Body of pancreas (tissue), 4 donors: ENCODE measurements around the gene TEX48. TPM values are rescaled to one million over a fixed set of nuclear protein-coding genes. Genes with fewer than 3 reads are reported as not detected.
A peak's percentile ranks its signal among the peaks of the same experiment; 100 is the strongest.

Experiments
- ATAC-seq: fragments of 150-250 bp; one replicate; pipeline ENCODE4 v1.9.1; 2016
- DNase-seq, 4 donors: peaks; one replicate each; pipeline ENCODE4 v3.0.0-alpha.2; 2019
- H3K27ac ChIP-seq, 4 donors: fragments of 200-600 bp; sonication (generic); 1 replicate in 3 of 4; 2 replicates in 1 of 4; pipeline versions ENCODE4 v1.5.1 to v1.6.1; 2016 to 2019; ENCODE audit warnings: mild to moderate bottlenecking in 1 of 4, mixed read lengths in 1 of 4, moderate library complexity in 1 of 4
- H3K27me3 ChIP-seq, 2 donors: fragments of 200-600 bp; sonication (generic); one replicate each; pipeline ENCODE4 v1.6.0; 2016; ENCODE audit warnings: mild to moderate bottlenecking in 1 of 2
- H3K36me3 ChIP-seq, 2 donors: fragments of 200-600 bp; sonication (generic); replicated peaks in 1 of 2; 2 replicates each; pipeline ENCODE4 v1.5.1; 2016; ENCODE audit warnings: low read depth in 2 of 2; ENCODE audit not compliant: insufficient read depth in 1 of 2
- H3K4me1 ChIP-seq: fragments of 200-600 bp; sonication (generic); one replicate; pipeline ENCODE4 v1.6.0; 2016
- H3K4me3 ChIP-seq, 2 donors: fragments of 200-600 bp; sonication (generic); 1 replicate in 1 of 2; 2 replicates in 1 of 2; pipeline ENCODE4 v1.5.1; 2016 to 2019
- H3K9me3 ChIP-seq, 3 donors: fragments of 200-600 bp; sonication (generic); 1 replicate in 2 of 3; 2 replicates in 1 of 3; pipeline ENCODE4 v1.5.1; 2016
- CTCF ChIP-seq, 7 experiments: fragments of 450-650 bp in 4 of 7; fragments of 200-600 bp in 3 of 7; sonication (generic) in 3 of 7; IDR thresholded peaks; one replicate each; pipeline ENCODE4 v1.5.1; 2016 to 2019; ENCODE audit warnings: antibody characterized with exemption in 7 of 7
- POLR2A ChIP-seq, 3 donors: fragments of 450-650 bp; IDR thresholded peaks; one replicate each; pipeline ENCODE4 v1.6.1; 2016; ENCODE audit warnings: antibody characterized with exemption in 3 of 3, mild to moderate bottlenecking in 2 of 3
- WGBS, 2 donors: methylation state at CpG; one replicate each; pipeline ENCODE4 v1.1.5; 2017; 5-methylcytosine and 5-hydroxymethylcytosine counted together
- intact Hi-C: fragments of 100-400 bp; cut with DNase I; formaldehyde crosslinking; loops from one replicate; pipeline ENCODE4 v1.15.1; 2023
- total RNA-seq, 2 donors: library from RNA; depleted of rRNA; stranded (reverse); fragments of >200 nt; gene quantifications; one replicate each; pipeline ENCODE4 v1.1.0, GENCODE V29; 2016

The TEX48 gene
- total RNA-seq, 2 donors from 2014 or later = not detected

- no peak for TF ChIP-seq CTCF (IDR thresholded peaks at IDR 0.05)
- no peak for TF ChIP-seq POLR2A (IDR thresholded peaks at IDR 0.05)
- H3K27me3 ChIP-seq = no peaks in the 10 kb centered on the region
- 81 to 84% methylated on average over 6 of the region's 6 CpGs for WGBS, 2 donors
- peaks cover 4% of the 10 kb centered on the region for H3K4me1 ChIP-seq
- no peak overlapping the region for H3K4me3 ChIP-seq
- no peaks in the 10 kb centered on the region for H3K36me3 ChIP-seq
- ATAC-seq (no peak), DNase-seq (no peak)
- H3K9me3 ChIP-seq = no peaks in the 10 kb centered on the region
- intact Hi-C loops = no loop called here
- no peak overlapping the region for H3K27ac ChIP-seq
These were observed 12.8 kb upstream of the TEX48 start for GRCh38 chr9:114694719-114695269.

- Histone ChIP-seq H3K27ac (no peak overlapping the region), H3K27me3 (no peaks in the 10 kb centered on the region), H3K4me3 (no peak overlapping the region), H3K4me1 (peaks cover 4% of the 10 kb centered on the region), H3K36me3 (no peaks in the 10 kb centered on the region), H3K9me3 (no peaks in the 10 kb centered on the region)
- 41 to 53% methylated on average over 2 of the region's 2 CpGs for WGBS, 2 donors
- TF ChIP-seq POLR2A (IDR thresholded peaks at IDR 0.05) = no peak
- TF ChIP-seq CTCF (IDR thresholded peaks at IDR 0.05) = no peak
- ATAC-seq (peak; percentile 33), DNase-seq (no peak)
- intact Hi-C loops = no loop called here
These were observed 12.2 kb upstream of the TEX48 start for GRCh38 chr9:114694146-114694545.

- H3K36me3 ChIP-seq = no peaks in the 10 kb centered on the region
- H3K9me3 ChIP-seq = no peaks in the 10 kb centered on the region
- DNase-seq = no peak
- TF ChIP-seq CTCF (IDR thresholded peaks at IDR 0.05) (no peak), POLR2A (IDR thresholded peaks at IDR 0.05) (no peak)
- H3K4me3 ChIP-seq = no peak overlapping the region
- WGBS, 2 donors = 69 to 72% methylated on average over 2 of the region's 2 CpGs
- H3K27me3 ChIP-seq = no peaks in the 10 kb centered on the region
- ATAC-seq = no peak
- H3K27ac ChIP-seq = no peak overlapping the region
- H3K4me1 ChIP-seq = peaks cover 4% of the 10 kb centered on the region
- intact Hi-C loops = no loop called here
These were observed 11.4 kb upstream of the TEX48 start for GRCh38 chr9:114693248-114693855.

- Histone ChIP-seq H3K4me3 (no peak overlapping the region), H3K9me3 (no peaks in the 10 kb centered on the region), H3K36me3 (no peaks in the 10 kb centered on the region), H3K27ac (no peak overlapping the region), H3K4me1 (peaks cover 4% of the 10 kb centered on the region), H3K27me3 (no peaks in the 10 kb centered on the region)
- TF ChIP-seq CTCF (IDR thresholded peaks at IDR 0.05) = no peak
- no peak for TF ChIP-seq POLR2A (IDR thresholded peaks at IDR 0.05)
- DNase-seq = no peak
- no peak for ATAC-seq
- intact Hi-C loops = no loop called here
These were observed 9.9 kb upstream of the TEX48 start for GRCh38 chr9:114691956-114692295.
